Stimulated activated CD8-positive, alpha-beta memory T cell treated with anti-CD3 and anti-CD28 coated beads, Interleukin-4, amount 100 ng/mL, for 24 hours (primary cell): ENCODE data around the gene PSME2.
"Not testable (repeated sequence)": the region's sequence is repeated elsewhere in the genome, so short reads cannot be mapped to it uniquely, and the experiment has no call there.

ENCODE experiments used
- DNase-seq: peaks from one replicate; pipeline ENCODE4 v3.0.0-alpha.2; 2020; ENCODE audit warnings: low read depth

PSME2 gene

DNA sequence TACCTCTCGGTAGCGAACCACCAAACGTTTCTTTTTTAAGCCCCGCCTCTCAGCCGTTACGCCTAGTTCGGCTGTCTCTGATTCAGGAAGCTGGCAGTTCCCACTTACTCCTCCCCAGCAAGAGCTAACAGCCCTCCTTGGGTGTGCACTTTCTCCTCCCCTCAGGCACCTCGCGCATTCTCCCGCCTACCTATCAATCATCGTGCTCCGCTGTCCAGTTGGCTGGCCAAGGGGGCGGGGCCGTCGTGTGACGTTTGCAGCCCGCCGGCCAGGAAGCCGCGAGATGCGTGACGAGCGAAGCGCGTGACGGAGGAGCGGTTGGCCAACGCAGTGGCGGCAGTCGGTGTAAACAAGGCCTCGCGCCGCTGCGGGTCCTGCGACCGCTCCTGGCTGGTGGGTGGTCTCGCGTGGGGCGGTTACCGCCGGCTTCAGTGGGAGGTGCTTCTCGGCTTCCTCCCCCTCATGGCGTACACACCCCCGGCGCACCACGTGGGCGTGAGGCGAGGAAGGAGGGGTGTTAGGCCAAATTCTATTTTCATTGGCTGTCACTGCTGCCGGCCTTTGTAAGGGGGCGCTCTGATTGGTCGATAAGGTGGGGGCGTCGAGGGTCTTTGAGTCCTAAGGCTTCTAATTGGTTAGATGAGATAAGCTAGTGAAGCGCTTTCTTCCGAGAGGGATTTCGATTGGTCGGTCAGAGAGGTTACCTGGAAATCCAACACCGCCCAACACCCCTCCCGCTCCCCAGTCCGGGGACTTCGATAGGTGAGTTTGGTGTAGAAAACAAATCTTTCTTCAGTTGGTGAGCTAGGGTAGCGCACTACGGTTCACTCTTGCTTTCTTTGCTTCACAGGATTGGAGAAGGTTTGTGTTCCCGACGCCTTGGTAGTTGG lies 31.6 kb downstream of the PSME2 start, which contains the start of the genes DCAF11 and NRL:
Gene DCAF11, plus strand, starts transcription at position 246 of the 890 bp plus-strand sequence. CDS start 818 bp downstream, outside the sequence.
Gene NRL, minus strand, starts transcription at position 418 of the 890 bp plus-strand sequence. CDS start 32,101 bp downstream, outside the sequence.
- peak; percentile 97 for DNase-seq

DNA sequence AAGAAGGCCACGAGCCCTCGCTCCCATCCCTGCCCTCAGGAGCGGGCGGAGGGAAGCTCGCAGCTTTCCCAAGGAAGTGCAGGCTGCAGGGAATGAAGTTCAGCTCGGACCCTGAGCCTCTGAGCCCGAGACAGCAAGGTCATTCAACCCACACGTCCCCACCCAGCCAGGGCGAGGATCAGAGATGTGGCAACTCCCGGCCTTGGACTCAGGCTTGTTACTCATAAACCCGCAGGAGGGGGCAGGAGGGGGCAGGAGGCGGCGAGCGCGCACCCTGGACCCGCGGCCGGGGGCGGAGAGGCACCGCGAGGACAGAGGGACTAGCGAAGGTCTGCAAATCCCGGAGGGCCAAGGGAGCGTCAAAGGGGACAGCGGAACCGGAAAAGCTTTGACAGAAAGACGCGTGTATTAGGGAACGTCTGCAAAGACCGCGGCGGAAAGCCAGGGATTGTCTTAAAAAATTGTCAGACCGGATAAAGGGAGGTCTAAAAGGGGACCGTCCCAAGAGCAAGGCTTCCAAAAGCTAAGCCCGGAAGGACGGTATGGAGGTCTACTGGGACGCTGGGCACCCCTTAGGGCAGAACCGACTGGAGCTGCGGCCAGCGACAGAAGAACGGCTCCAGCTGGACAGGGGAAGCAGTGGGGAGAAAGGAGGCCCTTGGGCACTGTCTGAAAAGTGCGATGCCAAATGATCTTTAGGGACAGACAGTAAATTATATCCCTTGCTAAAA lies 32.4 kb downstream of the PSME2 start:
- DNase-seq: peak; percentile 66

DNA sequence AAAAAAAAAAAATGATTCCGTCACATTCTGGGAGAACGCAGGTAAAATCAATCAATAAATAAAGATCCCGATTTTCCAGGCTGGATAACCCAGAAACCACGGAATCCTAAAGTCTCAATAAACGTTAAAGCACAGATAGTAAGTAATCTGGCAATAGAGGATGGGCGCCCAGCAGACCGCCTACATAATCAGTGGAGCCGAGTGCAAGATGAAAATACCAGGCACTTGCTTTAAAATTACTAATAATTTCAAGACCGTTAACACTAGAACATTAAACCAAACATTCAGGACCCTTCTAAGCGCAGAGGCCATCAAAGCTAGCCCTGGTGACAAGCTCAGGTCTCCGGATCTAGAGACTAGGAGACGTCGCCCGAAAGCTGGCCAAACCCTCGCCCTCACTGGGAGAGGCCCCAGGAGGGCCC lies 33.0 kb downstream of the PSME2 start:
- no peak for DNase-seq

DNA sequence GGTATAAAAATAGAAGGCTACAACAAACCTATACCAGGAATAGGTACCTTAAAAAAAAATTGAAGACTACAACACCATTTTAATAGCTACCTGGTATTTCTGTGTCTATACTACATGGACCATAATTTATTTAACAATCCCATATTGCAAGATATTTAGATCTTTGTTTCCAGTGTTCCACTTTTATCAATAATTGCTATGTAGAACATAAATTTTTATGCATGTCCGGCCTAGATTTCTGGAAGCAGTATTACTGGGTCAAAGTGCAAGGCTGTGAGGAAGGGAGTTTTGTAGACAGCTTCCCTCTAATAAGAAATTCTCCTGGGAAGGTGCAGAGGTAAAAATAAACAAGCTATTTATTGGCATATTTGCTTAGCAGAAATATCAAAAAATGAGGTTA lies 35.9 kb downstream of the PSME2 start:
- DNase-seq: no peak

DNA sequence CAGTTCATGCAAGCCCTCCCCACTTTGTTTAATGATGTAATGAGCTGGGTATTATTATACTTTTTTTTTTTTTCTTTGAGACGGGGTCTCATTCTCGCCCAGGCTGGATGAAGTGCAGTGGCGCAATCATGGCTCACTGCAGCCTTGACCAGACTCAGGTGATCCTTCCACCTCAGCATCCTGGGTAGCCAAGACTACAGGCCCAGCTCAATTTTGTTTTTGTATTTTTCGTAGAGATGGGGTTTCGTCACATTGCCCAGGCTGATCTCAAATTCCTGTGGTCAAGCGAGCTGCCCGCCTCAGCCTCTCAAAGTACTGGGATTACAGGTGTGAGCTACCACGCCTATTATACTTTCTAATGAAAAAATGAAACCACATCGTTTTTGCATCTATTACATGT lies 36.4 kb downstream of the PSME2 start:
- no peak for DNase-seq

DNA sequence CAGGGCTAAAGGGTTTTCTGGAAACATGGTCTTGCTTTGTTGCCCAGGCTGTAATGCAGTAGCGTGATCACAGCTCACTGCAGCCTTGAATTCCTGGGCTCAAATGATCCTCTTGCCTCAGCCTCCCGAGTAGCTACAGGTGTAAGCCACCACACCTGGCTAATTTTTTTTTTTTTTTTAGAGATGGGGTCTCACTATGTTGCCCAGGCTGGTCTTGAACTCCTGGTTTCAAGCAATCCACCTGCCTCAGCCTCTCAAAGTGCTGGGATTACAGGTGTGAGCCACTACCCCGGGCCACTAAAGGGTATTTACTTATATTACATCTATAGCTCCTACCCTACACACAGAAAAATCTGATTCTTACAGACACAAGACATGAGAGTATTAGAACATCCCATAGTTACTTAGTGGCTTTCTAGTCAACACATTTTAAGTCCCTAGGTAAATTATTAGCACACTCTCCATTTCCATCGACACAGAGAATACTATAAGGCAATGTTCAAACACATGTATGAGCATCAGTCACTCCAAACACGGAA lies 38.0 kb downstream of the PSME2 start:
- no peak for DNase-seq

DNA sequence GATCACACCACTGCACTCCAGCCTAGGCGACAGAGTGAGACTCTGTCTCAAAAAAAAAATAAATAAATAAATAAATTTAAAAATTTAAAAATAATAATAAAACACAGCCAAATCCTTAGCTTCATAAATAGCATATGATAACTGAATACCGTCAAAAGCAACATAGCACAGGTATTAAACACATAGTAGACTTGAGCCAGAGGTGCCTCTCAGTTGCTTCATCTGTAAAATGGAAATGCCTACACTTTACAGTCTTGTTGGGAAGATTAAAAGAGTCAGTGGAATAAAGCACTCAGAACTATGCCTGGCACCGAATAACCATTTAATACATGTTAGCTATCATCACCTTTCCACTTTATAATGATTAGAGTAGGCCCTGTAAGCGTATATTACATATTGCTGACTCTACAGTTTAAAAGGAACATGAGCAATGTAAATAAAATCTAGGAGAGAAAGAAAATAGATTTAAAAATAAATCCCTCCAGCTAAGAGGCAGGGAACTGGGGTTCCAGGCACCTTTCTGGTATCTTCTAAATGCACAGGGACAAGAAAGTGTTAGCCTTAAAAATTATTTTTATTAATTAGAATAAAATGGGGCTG lies 39.6 kb downstream of the PSME2 start:
- DNase-seq: no peak

DNA sequence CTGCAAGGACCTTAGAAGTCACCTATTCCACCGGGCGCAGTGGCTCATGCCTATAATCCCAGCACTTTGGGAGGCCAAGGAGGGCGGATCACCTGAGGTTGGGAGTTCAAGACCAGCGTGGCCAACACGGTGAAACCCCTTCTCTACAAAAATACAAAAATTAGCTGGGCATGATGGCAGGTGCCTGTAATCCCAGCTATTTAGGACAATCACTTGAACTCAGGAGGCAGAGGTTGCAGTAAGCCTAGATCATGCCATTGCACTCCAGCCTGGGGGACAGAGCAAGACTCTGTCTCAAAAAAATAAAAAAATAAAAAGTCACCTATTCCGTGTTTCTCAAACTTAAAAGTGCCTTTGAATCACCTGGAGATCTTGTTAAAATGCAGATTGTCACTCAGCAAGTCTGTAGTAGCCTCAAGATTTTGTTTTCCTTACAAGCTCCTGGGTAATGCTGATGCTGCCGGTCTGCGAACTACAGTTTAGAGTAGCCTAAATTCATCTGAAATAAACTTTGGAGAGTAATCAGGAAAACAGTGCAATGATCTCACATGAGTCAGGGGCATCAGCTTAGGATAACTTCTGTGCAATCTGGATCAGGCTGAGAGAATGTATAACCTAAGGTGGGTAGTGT lies 40.7 kb downstream of the PSME2 start:
- DNase-seq: not testable (repeated sequence)

DNA sequence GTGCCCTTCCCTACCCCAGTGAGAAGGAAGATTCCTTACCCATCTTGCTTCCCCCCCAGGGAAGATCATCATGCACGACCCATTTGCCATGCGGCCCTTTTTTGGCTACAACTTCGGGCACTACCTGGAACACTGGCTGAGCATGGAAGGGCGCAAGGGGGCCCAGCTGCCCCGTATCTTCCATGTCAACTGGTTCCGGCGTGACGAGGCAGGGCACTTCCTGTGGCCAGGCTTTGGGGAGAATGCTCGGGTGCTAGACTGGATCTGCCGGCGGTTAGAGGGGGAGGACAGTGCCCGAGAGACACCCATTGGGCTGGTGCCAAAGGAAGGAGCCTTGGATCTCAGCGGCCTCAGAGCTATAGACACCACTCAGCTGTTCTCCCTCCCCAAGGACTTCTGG lies 43.0 kb downstream of the PSME2 start:
- DNase-seq: no peak

DNA sequence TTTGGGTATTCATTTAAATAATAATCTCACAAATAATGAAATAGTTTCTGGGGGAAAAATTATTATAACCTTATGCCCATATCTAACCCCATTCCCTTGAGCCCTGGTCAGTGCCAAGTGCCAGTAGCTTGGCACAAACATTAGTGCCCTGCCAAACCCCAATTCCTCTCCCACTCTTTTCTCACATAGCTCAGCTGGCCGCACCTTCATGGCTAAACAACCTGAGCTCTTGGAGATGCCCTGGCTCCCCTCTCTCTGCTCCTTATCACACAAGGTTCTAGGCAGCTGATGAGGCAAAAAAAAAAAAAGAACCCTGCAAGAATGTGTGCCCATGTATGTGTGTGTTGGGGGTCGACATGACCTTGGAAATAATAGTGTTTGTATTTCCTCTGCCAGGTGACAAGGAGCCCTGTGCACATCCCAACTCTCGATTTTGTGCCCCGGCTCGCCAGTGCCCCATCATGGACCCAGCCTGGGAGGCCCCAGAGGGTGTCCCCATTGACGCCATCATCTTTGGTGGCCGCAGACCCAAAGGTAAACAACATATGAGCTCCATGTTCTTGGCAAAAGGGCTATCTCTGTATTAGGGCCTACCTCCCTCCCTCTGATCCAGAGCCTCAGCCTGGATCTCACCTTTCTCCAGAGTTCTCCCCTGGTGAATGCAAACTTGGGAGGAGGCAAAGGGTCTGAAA lies 43.9 kb downstream of the PSME2 start:
- DNase-seq: no peak

DNA sequence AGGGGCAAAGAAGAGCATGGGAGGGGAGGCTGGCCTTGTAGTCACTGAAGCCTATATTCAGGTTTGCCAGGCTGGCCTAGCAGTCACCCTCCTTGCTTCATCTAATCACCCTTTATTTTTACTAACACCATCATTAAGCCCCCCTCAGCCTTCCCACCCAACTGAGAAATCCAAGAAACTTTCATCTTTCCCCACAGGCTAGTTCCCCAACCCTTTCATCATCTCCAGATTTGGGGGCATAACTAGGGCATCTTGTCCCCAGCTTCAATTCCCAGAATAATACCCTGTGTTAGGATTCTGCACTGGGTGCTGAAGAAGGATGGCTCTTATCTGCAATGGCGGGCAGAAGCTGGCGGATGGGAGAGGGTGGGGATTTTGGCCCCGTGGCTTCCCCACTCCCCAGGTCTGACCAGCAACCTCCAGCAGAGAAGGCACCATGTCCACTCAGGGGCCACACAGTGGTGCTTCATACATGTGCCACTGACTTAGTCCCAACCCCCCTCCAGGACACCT lies 45.4 kb downstream of the PSME2 start:
- DNase-seq: no peak

DNA sequence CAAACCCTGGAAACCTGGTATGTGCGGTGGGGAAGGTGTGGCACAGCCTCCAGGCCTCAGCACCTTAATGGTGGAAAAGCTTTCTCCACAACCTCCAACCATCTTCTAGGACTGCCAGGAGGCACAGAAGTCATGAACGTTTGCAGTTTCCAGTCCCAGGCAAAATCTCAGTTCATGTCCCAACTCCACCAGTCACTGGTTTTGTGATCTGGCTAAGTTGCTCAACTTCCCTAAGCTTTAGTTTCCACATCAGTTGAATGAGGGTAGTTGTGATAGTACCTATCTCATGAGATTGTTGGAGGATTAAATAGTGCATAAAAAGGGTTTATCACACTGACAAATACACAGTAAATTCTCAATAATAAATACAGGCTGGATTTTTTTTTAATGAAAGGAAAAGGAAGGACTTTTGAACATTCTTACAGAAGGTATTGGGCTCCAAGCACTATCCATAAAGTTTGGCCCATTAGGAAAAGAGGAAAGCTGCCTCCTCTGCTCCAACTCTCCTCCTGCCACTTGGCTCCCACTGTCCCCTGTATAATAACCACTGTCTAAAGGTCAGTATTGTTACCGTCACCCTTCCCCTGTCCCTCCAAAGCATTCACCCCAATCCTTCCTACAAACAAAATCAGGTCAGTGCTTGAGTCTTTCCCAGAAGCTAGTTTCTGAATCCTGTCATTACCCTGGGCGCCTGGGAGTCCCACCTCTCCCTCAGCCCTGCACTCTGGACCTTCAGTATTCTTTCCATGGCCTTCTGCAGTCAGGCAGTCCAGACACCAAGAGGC lies 46.0 kb downstream of the PSME2 start:
- DNase-seq: no peak

DNA sequence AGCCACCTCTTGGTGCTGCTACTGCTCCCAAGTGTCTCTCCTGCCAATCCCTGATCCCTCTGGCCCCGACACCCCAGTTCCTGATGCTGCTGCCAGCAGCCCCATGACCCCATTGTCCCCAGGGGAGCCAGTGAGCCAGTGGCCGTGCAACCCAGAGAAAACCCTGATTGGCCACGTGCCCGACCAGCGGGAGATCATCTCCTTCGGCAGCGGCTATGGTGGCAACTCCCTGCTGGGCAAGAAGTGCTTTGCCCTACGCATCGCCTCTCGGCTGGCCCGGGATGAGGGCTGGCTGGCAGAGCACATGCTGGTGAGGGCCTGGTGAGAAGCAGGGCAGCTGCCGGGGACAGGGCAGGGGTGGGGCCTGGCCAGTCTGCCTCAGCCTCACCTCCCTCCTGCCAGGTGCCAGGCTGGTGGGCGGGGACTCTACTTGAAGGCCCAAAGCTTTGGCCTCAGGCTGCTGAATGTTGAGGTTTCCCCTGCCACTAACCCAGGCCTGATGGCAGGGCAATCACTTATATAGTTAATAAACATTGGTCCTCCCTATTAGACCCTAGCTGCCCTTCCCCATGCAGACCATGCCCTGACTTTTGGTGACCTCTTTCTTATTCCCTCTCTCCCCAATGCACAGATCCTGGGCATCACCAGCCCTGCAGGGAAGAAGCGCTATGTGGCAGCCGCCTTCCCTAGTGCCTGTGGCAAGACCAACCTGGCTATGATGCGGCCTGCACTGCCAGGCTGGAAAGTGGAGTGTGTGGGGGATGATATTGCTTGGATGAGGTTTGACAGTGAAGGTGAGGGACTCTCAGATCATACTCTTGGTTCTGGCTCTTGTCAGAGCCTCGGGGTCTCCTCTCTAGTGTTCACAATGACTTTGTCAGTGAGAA lies 47.2 kb downstream of the PSME2 start:
- no peak for DNase-seq

DNA sequence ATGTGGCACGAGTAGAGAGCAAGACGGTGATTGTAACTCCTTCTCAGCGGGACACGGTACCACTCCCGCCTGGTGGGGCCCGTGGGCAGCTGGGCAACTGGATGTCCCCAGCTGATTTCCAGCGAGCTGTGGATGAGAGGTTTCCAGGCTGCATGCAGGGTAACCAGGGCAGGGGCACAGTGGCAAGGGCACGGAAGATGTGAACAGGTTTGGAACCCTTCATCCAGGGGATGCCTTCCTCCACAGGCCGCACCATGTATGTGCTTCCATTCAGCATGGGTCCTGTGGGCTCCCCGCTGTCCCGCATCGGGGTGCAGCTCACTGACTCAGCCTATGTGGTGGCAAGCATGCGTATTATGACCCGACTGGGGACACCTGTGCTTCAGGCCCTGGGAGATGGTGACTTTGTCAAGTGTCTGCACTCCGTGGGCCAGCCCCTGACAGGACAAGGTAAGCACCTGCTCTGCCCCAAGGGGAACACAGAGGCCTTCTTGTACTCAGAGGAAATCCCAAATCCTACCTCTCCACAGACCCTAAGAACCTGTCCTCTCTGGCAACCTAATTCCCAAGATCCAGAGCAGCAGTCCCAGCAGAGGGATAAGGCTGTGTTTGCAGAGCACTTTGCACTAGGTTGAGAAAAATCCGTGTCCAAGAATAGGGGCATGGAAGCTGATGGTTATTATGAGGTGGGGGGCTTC lies 48.0 kb downstream of the PSME2 start:
- no peak for DNase-seq

DNA sequence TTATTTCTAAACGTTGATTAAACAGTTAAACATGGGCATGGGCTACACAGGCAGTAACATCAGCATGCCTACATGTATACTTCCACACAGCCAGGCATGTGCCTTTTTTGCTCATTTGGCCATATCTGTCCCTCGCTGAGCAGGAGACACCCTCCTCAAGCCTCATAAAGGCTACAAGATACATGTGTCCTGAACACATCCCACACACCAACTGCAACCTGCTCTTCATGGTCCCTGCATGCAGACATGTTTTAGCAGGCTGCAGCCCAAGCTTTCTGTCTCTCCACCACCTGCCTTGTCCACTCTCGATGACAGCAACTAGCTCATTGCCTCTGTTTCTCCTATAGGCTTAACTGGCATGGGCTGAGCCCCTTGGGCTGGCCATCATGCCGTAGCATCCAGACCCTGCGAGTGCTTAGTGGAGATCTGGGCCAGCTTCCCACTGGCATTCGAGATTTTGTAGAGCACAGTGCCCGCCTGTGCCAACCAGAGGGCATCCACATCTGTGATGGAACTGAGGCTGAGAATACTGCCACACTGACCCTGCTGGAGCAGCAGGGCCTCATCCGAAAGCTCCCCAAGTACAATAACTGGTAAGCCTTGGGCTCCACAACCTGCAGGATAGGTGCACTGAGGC lies 49.7 kb downstream of the PSME2 start:
- no peak for DNase-seq

DNA sequence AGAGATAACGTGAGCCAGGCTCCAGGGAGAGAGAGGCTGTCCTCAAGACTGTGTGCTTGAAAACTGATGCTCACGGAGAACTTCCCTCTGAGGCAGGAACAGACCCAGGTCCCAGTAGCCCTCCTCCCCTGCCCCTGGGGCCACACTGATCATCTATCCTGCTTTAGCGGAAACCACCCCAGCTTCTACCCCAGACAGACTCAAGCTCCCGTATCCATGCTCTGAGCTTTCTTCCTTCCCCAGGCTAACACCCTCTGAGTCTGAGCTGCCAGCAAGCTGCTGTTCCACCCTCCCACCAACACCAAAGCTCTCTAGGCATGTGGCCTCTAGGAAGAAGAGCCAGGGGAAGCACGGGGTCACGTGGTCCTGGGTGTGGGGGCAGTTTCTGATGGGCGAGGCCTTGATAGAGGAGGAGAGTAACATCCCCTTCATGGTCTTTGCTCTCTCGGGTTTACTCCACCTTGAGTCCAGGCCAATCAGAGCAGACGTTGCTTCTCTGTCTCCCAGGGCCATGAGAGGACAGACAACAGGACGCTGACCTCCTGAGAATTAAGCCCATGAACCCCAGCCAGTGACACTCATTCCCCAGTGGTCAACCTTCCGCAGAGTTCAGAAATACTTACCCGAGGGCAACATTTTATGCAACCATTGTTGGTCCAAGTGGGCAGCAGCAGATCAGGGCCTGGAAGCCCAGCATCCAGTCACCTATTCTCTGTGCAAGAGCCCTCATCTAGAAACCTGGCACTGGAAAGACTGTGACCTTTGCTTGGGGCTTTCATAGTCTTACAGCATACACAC lies 50.9 kb downstream of the PSME2 start:
- DNase-seq: peak; percentile 59

DNA sequence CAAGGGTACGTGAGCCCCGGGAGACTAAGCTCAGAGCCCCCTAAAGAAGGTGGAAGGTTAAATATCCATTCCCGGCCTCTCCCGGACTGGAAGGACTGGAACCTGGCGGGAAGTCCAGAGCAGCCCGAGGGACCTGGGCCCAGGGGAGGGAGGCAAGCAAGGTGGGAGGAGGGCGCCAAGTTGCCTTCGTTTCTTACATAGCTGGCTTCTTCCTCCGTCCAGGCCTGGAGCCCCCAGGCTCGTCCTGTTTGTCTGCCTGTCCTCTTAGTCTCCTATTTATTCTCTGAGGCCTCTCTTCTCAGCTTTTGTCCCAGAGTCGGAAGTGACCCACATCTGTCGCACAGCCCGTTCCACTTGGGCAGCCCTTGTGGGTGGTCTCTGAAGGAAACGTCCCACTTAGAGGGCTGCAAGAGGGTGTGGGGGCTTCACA lies 51.6 kb downstream of the PSME2 start:
- no peak for DNase-seq
